ENCODE results near the gene AIP.

- TF ChIP-seq CTCF (IDR thresholded peaks at IDR 0.05) = no peak
- no peak for TF ChIP-seq POLR2A (IDR thresholded peaks at IDR 0.05)
- TF ChIP-seq POLR2AphosphoS5 (IDR thresholded peaks at IDR 0.05) = no peak
- no peak for TF ChIP-seq EP300 (IDR thresholded peaks at IDR 0.05)
These were observed 34.0 kb downstream of the AIP start for GRCh38 chr11:67516806-67517205.
